ENCODE results near the gene GRM4.
A peak's percentile ranks its signal among the peaks of the same experiment; 100 is the strongest.

GRM4 gene

DNA sequence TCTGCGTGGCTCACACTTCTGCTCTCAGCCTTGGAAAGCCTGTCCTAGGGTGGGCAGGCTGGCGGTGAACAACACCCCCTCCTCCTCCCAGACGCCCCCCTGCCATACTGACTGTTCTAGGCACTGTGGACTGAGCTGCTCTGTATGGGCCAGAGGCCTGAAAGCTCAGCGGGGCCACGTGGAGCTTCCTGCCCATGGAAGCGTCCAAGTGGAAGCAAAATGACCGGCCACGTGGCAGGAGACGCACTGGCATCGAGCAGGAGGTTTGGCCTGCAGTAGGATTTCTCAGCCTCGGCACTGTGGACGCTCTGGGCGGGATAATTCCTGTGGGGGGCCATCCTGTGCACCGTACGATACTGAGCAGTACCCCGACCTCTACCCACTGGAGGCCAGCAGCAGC is 88.7 kb downstream of the GRM4 start:
- H3K4me3 ChIP-seq (ENCODE audit: low read depth, low read length), result no peak overlapping the region
- no peak for TF ChIP-seq MYC (IDR thresholded peaks at IDR 0.05; ENCODE audit: low read depth, low read length)
- TF ChIP-seq, protein P1, sequence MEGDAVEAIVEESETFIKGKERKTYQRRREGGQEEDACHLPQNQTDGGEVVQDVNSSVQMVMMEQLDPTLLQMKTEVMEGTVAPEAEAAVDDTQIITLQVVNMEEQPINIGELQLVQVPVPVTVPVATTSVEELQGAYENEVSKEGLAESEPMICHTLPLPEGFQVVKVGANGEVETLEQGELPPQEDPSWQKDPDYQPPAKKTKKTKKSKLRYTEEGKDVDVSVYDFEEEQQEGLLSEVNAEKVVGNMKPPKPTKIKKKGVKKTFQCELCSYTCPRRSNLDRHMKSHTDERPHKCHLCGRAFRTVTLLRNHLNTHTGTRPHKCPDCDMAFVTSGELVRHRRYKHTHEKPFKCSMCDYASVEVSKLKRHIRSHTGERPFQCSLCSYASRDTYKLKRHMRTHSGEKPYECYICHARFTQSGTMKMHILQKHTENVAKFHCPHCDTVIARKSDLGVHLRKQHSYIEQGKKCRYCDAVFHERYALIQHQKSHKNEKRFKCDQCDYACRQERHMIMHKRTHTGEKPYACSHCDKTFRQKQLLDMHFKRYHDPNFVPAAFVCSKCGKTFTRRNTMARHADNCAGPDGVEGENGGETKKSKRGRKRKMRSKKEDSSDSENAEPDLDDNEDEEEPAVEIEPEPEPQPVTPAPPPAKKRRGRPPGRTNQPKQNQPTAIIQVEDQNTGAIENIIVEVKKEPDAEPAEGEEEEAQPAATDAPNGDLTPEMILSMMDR (IDR thresholded peaks at IDR 0.05; ENCODE audit: low read depth, low read length), result no peak
- TF ChIP-seq POLR2A (IDR thresholded peaks at IDR 0.05; ENCODE audit: extremely low read depth, insufficient read length), result no peak
- TF ChIP-seq, protein P2, sequence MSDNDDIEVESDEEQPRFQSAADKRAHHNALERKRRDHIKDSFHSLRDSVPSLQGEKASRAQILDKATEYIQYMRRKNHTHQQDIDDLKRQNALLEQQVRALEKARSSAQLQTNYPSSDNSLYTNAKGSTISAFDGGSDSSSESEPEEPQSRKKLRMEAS (IDR thresholded peaks at IDR 0.05; ENCODE audit: low read depth, low read length), result no peak
- no peak for DNase-seq (ENCODE audit: low read depth)

DNA sequence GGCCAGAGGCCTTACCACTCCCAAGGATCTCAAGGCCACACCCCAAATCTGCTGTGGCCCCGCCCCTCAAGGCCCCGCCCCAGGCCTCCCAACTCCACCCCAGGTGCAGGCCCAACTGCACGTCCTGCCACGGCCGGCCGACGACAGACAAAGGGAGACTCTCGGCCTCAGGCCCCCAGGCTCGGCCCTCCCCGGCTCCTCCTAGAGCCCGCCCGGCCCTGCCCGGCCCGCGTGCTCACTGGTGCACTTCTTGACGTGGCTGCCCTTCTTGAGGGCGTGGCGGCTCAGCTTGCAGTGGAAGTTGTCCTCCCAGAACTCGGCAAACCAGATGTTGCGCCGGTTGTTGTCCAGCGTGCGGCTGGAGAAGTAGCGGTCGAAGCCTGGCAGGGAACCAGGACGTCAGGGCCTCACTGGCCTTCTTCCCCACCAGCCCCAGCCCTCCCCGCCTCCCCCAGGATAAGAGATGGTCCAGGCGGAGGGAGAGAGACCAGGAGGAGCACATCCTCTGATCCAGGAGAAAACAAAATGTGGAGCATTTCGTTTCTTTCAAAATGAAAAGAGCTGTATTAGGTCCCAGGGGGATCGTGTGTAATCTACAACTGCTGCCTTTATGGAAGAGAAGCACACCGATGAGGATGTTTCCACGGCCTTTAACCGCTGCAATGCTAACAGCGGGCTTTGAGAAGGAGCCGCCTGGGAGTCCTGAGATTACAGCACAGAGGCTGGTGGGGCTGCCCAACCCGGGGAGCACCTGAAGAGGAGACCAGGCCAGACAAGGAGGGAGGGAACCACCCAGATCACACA is 89.4 kb downstream of the GRM4 start:
- no peak for DNase-seq (ENCODE audit: low read depth)
- no peak overlapping the region for H3K4me3 ChIP-seq (ENCODE audit: low read depth, low read length)
- TF ChIP-seq, protein P2 (IDR thresholded peaks at IDR 0.05; ENCODE audit: low read depth, low read length), result no peak
- TF ChIP-seq MYC (IDR thresholded peaks at IDR 0.05; ENCODE audit: low read depth, low read length) (no peak), POLR2A (IDR thresholded peaks at IDR 0.05; ENCODE audit: extremely low read depth, insufficient read length) (no peak)
- TF ChIP-seq, protein P1 (IDR thresholded peaks at IDR 0.05; ENCODE audit: low read depth, low read length), result no peak

DNA sequence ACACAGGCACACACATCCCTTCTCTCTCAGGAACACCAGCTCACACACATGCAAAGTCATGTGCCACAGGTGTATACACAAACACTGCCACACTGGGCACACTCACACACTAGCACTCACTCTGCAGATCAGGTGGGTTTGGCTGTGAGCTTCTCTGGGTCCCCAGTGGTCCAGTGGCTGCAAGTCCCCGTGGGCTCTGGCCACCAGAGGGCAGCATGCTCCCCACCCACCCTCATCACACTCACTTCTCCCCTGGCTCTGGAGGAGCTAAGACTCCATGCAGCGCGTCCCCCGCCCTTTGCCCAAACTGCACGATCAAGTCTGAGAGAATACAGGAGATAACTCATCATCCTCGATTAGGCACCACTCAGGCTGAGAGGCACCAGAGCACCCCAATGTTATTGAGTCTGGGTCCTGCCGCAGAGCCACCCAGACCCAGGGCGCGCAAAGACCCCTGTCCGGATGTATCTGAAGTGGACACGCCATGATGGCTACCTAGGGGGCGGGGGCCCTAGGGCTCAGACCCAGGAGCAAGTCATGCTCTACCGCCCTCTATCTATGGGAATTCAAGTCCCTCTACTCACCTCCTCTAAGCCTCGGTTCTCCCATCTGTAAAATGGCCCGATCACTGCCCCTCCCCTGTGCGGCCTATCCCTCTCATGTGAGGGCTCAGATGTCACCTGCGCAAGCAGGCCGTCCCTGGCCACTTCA is 90.5 kb downstream of the GRM4 start:
- peak; percentile 83 for DNase-seq (ENCODE audit: low read depth)
- TF ChIP-seq POLR2A (IDR thresholded peaks at IDR 0.05; ENCODE audit: extremely low read depth, insufficient read length), result no peak
- TF ChIP-seq, protein P1 (IDR thresholded peaks at IDR 0.05; ENCODE audit: low read depth, low read length), result peak; percentile 86
- TF ChIP-seq, protein P2 (IDR thresholded peaks at IDR 0.05; ENCODE audit: low read depth, low read length), result peak; percentile 57; the same call in 1 of the 2 replicates
- H3K4me3 ChIP-seq (ENCODE audit: low read depth, low read length), result no peak overlapping the region

DNA sequence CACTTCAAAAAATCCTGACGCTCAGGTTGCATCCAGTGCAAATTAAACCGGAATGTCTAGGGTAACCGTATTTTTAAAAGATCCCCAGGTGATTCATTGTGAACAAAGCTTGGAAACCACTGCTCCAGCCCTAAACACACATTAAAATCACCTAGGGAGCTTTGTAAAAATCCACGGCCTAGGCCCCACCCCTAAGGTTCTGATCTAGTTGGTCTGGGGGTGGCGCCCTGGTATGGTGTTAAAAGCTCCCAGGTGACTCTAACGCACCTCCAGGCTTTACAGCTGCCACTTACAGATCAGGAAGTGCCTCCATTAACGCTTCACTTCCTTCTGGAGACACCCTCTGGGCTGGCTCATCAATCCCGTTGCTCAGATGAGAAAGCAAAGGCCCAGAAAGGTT is 92.2 kb downstream of the GRM4 start:
- no peak for DNase-seq (ENCODE audit: low read depth)
- H3K4me3 ChIP-seq (ENCODE audit: low read depth, low read length), result no peak overlapping the region
- TF ChIP-seq MYC (IDR thresholded peaks at IDR 0.05; ENCODE audit: low read depth, low read length) (no peak), POLR2A (IDR thresholded peaks at IDR 0.05; ENCODE audit: extremely low read depth, insufficient read length) (no peak)
- TF ChIP-seq, protein P2 (IDR thresholded peaks at IDR 0.05; ENCODE audit: low read depth, low read length), result no peak
- TF ChIP-seq, protein P1 (IDR thresholded peaks at IDR 0.05; ENCODE audit: low read depth, low read length), result no peak

DNA sequence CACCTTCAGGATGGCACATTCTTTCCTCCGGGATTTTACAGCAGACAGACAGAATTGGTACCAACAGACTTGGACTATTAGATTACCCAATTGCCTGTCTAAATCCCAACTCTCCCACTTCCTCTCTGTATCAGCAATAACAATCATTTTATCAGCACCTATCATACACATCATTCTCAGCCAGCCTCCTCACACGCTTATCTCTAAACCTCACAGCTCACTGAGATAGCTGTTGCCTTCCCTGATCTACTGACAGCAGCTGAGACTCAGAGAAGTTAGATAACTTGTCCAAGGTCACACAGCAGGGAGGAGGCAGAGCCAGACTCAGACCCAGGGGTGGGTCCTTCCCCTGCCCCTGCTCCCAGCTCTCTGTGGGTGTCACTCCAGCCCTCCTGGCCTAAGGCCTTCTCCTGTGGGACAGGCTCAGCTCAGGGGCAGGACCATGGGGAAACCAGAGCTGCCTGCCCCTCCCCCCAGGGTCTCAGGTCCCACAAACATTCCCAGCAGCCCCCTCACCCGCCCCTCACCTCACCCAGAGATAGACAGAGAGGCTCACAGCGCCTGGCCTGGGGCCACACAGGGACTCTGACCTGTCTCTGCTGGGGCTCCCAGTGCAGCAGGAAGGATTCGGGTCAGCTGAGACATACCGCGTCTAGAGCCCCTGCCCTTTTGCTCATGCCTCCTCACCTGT is 92.8 kb downstream of the GRM4 start:
- no peak for DNase-seq (ENCODE audit: low read depth)
- H3K4me3 ChIP-seq (ENCODE audit: low read depth, low read length), result no peak overlapping the region
- TF ChIP-seq, protein P2 (IDR thresholded peaks at IDR 0.05; ENCODE audit: low read depth, low read length), result no peak
- TF ChIP-seq POLR2A (IDR thresholded peaks at IDR 0.05; ENCODE audit: extremely low read depth, insufficient read length) (no peak), MYC (IDR thresholded peaks at IDR 0.05; ENCODE audit: low read depth, low read length) (no peak)
- TF ChIP-seq, protein P1 (IDR thresholded peaks at IDR 0.05; ENCODE audit: low read depth, low read length), result no peak

Data from NB4 (cell line).